ENCODE measurements around the gene FATE1. TPM values are rescaled to one million over a fixed set of nuclear protein-coding genes. Genes with fewer than 3 reads are reported as not detected.

FATE1 gene
- total RNA-seq, 1 donor from 2014 or later, result 0.29 TPM

GRCh38 chrX:151687635-151688034, 28.2 kb upstream of the FATE1 start:
- DNase-seq (ENCODE audit: extremely low spot score, unreplicated experiment), result no peak
- Mint-ChIP-seq H3K4me1 (ENCODE audit: unreplicated experiment) (no peaks in the 10 kb centered on the region), H3K9me3 (no peaks in the 10 kb centered on the region), H3K27me3 (peaks cover 12% of the 10 kb centered on the region), H3K36me3 (no peaks in the 10 kb centered on the region), H3K27ac (no peak overlapping the region), H3K4me3 (no peak overlapping the region)
- TF ChIP-seq, protein P1, sequence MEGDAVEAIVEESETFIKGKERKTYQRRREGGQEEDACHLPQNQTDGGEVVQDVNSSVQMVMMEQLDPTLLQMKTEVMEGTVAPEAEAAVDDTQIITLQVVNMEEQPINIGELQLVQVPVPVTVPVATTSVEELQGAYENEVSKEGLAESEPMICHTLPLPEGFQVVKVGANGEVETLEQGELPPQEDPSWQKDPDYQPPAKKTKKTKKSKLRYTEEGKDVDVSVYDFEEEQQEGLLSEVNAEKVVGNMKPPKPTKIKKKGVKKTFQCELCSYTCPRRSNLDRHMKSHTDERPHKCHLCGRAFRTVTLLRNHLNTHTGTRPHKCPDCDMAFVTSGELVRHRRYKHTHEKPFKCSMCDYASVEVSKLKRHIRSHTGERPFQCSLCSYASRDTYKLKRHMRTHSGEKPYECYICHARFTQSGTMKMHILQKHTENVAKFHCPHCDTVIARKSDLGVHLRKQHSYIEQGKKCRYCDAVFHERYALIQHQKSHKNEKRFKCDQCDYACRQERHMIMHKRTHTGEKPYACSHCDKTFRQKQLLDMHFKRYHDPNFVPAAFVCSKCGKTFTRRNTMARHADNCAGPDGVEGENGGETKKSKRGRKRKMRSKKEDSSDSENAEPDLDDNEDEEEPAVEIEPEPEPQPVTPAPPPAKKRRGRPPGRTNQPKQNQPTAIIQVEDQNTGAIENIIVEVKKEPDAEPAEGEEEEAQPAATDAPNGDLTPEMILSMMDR (conservative IDR thresholded peaks at IDR 0.05), result no peak

- Mint-ChIP-seq H3K4me1 (ENCODE audit: unreplicated experiment) (no peaks in the 10 kb centered on the region), H3K9me3 (peaks cover 5% of the 10 kb centered on the region), H3K27me3 (peaks cover 3% of the 10 kb centered on the region), H3K27ac (no peak overlapping the region), H3K36me3 (no peaks in the 10 kb centered on the region), H3K4me3 (no peak overlapping the region)
- no peak for DNase-seq (ENCODE audit: extremely low spot score, unreplicated experiment)
- TF ChIP-seq, protein P1 (conservative IDR thresholded peaks at IDR 0.05), result no peak
Observed at GRCh38 chrX:151688695-151689094, 27.1 kb upstream of the FATE1 start.

DNA sequence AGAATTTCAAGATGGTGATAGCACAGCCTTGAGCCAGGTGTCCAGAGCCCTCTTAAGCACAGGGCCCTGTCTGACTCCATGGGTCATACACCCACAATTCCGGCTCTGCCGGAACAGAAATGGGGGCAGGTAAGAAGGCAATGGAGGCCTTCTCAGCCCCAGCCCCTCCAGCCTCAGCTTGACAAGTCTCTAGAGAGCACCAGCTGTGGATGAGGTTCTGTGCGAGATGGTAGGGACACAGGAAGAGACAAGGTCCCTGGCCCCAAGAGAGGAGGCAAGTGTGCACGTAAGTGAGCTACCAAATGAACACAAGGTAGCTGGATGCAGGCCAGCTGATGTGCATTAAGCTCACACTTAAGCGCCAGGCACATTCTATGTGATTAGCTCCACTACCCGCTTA, 23.0 kb upstream of the FATE1 start:
- H3K4me1 Mint-ChIP-seq (ENCODE audit: unreplicated experiment), result peaks cover 4% of the 10 kb centered on the region
- H3K27ac Mint-ChIP-seq, result no peak overlapping the region
- H3K4me3 Mint-ChIP-seq, result peak overlapping the region; percentile 76
- peaks cover 24% of the 10 kb centered on the region for H3K27me3 Mint-ChIP-seq
- no peaks in the 10 kb centered on the region for H3K36me3 Mint-ChIP-seq
- H3K9me3 Mint-ChIP-seq, result peaks cover 5% of the 10 kb centered on the region
- TF ChIP-seq, protein P1 (conservative IDR thresholded peaks at IDR 0.05), result no peak
- DNase-seq (ENCODE audit: extremely low spot score, unreplicated experiment), result no peak

DNA sequence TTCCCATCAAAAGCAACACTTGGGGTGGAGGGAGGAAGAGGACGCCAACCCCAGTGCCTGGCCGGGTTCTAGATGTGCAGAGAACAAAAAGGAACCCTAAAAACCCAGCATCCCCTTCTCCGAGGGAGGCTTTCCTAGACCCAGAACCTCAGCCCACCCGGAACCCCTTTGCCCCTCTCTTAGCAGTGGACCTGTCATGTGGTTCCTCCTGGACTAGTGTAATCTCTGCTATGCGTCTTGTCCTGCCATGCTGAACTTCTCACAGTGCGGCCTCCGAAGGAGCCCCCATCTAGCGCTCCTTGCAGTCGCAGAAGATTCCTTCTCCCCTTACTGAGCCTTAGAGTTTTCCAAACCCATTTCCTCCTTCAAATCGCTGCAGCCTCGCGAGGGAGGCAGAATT, 21.7 kb upstream of the FATE1 start:
- H3K27ac Mint-ChIP-seq, result no peak overlapping the region
- H3K27me3 Mint-ChIP-seq, result peaks cover 24% of the 10 kb centered on the region
- no peak for DNase-seq (ENCODE audit: extremely low spot score, unreplicated experiment)
- H3K9me3 Mint-ChIP-seq, result peaks cover 5% of the 10 kb centered on the region
- peaks cover 4% of the 10 kb centered on the region for H3K4me1 Mint-ChIP-seq (ENCODE audit: unreplicated experiment)
- H3K36me3 Mint-ChIP-seq, result no peaks in the 10 kb centered on the region
- TF ChIP-seq, protein P1 (conservative IDR thresholded peaks at IDR 0.05), result no peak
- H3K4me3 Mint-ChIP-seq, result peak overlapping the region; percentile 67

- H3K36me3 Mint-ChIP-seq, result no peaks in the 10 kb centered on the region
- H3K27ac Mint-ChIP-seq, result no peak within 1 kb of the TSS
- H3K4me1 Mint-ChIP-seq (ENCODE audit: unreplicated experiment), result peaks cover 4% of the 10 kb centered on the region
- TF ChIP-seq, protein P1 (conservative IDR thresholded peaks at IDR 0.05), result no peak
- DNase-seq (ENCODE audit: extremely low spot score, unreplicated experiment), result no peak
- H3K4me3 Mint-ChIP-seq, result peak within 1 kb of the TSS; percentile 80
- peaks cover 5% of the 10 kb centered on the region for H3K9me3 Mint-ChIP-seq
- H3K27me3 Mint-ChIP-seq, result peaks cover 24% of the 10 kb centered on the region
Observed at GRCh38 chrX:151694661-151695582, 20.9 kb upstream of the FATE1 start, which contains the start of gene PRRG3. TSS of gene PRRG3 (plus strand) at chrX:151695458. CDS start at chrX:151698815, 3,357 bp downstream.
